GM19372 (cell line): Measurements from ENCODE around the gene PMS2.
"Not testable (repeated sequence)": the region's sequence is repeated elsewhere in the genome, so short reads cannot be mapped to it uniquely, and the experiment has no call there.

Experiments used
- ATAC-seq: cut with Tn5 transposase; IDR thresholded peaks from one replicate; pipeline ENCODE4 v1.9.1; 2021; ENCODE audit warnings: mild to moderate bottlenecking, low read depth, moderate library complexity; ENCODE audit not compliant: unreplicated experiment

Gene PMS2

GRCh38 chr7:5924180-5924579, 84.7 kb downstream of the PMS2 start:
- ATAC-seq = not testable (repeated sequence)
